Trophoblast cell (in vitro differentiated cells and primary cell): ENCODE results near the gene E4F1.

Experiments used
- DNase-seq, 2 donors: peaks; one replicate each; pipeline ENCODE4 v3.0.0-alpha.2; 2016
- H2AFZ ChIP-seq: 2 replicates; pipeline ENCODE4 v1.6.1; 2013; ENCODE audit warnings: low read length, moderate library complexity, mild to moderate bottlenecking; ENCODE audit not compliant: insufficient read depth, poor library complexity
- H2AK5ac ChIP-seq: 2 replicates; pipeline ENCODE4 v1.6.1; 2013; ENCODE audit warnings: mild to moderate bottlenecking, low read length
- H2BK120ac ChIP-seq: 2 replicates; pipeline ENCODE4 v1.6.1; 2013; ENCODE audit warnings: low read length, mild to moderate bottlenecking, moderate library complexity; ENCODE audit not compliant: insufficient read depth, poor library complexity
- H2BK12ac ChIP-seq: 2 replicates; pipeline ENCODE4 v1.6.1; 2013; ENCODE audit warnings: mild to moderate bottlenecking, low read length, moderate library complexity
- H2BK5ac ChIP-seq: 2 replicates; pipeline ENCODE4 v1.6.1; 2013; ENCODE audit warnings: low read length, low read depth, moderate library complexity, mild to moderate bottlenecking; ENCODE audit not compliant: poor library complexity
- H3K14ac ChIP-seq: 2 replicates; pipeline ENCODE4 v1.6.1; 2013; ENCODE audit warnings: mild to moderate bottlenecking, low read length
- H3K18ac ChIP-seq: 2 replicates; pipeline ENCODE4 v1.6.1; 2013; ENCODE audit warnings: mild to moderate bottlenecking, low read length
- H3K23ac ChIP-seq: 2 replicates; pipeline ENCODE4 v1.6.1; 2013; ENCODE audit warnings: low read length
- H3K27ac ChIP-seq: 2 replicates; pipeline ENCODE4 v1.5.1; 2013; ENCODE audit warnings: low read depth, mild to moderate bottlenecking, inconsistent platforms, low read length, moderate library complexity
- H3K27me3 ChIP-seq: 2 replicates; pipeline ENCODE4 v1.6.1; 2013; ENCODE audit warnings: inconsistent platforms, mild to moderate bottlenecking, low read length, moderate library complexity; ENCODE audit not compliant: insufficient read depth
- H3K36me3 ChIP-seq, 2 experiments: 1 replicate in 1 of 2; 2 replicates in 1 of 2; pipeline ENCODE4 v1.6.1; 2013; ENCODE audit warnings: low read length in 2 of 2, mild to moderate bottlenecking in 2 of 2, moderate library complexity in 1 of 2; ENCODE audit not compliant: insufficient read depth in 2 of 2, control insufficient read depth in 1 of 2
- H3K4ac ChIP-seq: 2 replicates; pipeline ENCODE4 v1.6.1; 2013; ENCODE audit warnings: low read depth, mild to moderate bottlenecking, low read length, moderate library complexity
- H3K4me1 ChIP-seq, 2 experiments: 1 replicate in 1 of 2; 2 replicates in 1 of 2; pipeline ENCODE4 v1.6.1; 2013; ENCODE audit warnings: low read length in 2 of 2, mild to moderate bottlenecking in 2 of 2, moderate library complexity in 1 of 2; ENCODE audit not compliant: insufficient read depth in 2 of 2, control insufficient read depth in 1 of 2
- H3K4me2 ChIP-seq: 2 replicates; pipeline ENCODE4 v1.6.1; 2013; ENCODE audit warnings: inconsistent platforms, mild to moderate bottlenecking, low read length, moderate library complexity
- H3K4me3 ChIP-seq: 2 replicates; pipeline ENCODE4 v1.5.1; 2013; ENCODE audit warnings: mild to moderate bottlenecking, low read depth, low read length, inconsistent platforms
- H3K79me1 ChIP-seq: one replicate; pipeline ENCODE4 v1.6.1; 2013; ENCODE audit warnings: low read length
- H3K79me2 ChIP-seq: 2 replicates; pipeline ENCODE4 v1.6.1; 2013; ENCODE audit warnings: low read length, mild to moderate bottlenecking; ENCODE audit not compliant: control insufficient read depth, insufficient read depth, poor library complexity
- H3K9ac ChIP-seq: 2 replicates; pipeline ENCODE4 v1.6.1; 2013; ENCODE audit warnings: mild to moderate bottlenecking, low read length
- H3K9me3 ChIP-seq: 2 replicates; pipeline ENCODE4 v1.6.1; 2013; ENCODE audit warnings: low read depth, mild to moderate bottlenecking, control low read depth, inconsistent platforms, low read length; ENCODE audit not compliant: insufficient read depth
- H4K12ac ChIP-seq: 2 replicates; pipeline ENCODE4 v1.6.1; 2013; ENCODE audit warnings: low read depth, mild to moderate bottlenecking, low read length, moderate library complexity
- H4K8ac ChIP-seq: 2 replicates; pipeline ENCODE4 v1.6.1; 2013; ENCODE audit warnings: low read depth, mild to moderate bottlenecking, low read length, moderate library complexity
- H4K91ac ChIP-seq: one replicate; pipeline ENCODE4 v1.6.1; 2013; ENCODE audit warnings: low read depth, mild to moderate bottlenecking, low read length, moderate library complexity
- WGBS: extraction: QIAGEN DNeasy Blood & Tissue Kit; methylation state at CpG from one replicate; pipeline ENCODE4 v1.1.7; 2013; ENCODE audit warnings: missing lambda C conversion rate; ENCODE audit not compliant: insufficient read length, insufficient coverage; ENCODE audit errors: extremely low coverage; 5-methylcytosine and 5-hydroxymethylcytosine counted together

The E4F1 gene

DNA sequence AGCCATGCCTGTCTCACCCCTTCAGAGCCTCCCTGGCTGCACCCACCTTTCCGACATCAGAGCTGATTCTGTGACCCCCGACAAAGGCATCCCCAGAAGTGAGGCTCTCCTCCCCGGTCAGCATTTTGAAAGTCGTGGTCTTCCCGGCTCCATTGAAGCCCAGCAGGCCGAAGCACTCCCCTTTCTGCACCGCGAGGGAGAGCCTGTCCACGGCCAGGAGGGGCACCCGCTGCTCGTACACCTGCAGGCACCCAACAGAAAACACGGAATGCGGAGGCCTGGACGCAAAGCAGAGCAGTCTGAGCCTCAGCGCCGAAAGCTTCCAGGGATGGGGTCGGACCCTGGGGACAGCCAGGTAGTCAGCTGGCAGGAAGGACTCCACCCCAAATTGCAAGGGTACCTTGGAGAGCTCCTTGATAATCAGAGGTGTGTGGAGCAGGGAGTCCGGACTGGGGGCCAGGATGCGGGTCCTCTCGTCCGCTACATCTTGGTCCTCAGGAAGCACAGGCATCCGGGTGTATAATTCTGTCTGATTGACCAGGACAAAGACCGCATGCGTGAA lies 57.7 kb downstream of the E4F1 start:
- H3K4me2 ChIP-seq, result no peak overlapping the region
- no peak overlapping the region for H3K9ac ChIP-seq
- H2AFZ ChIP-seq, result no peak overlapping the region
- H3K9me3 ChIP-seq, result peaks cover 2% of the 10 kb centered on the region
- H3K14ac ChIP-seq, result no peak overlapping the region
- no peaks in the 10 kb centered on the region for H3K4me1 ChIP-seq
- no peak overlapping the region for H3K23ac ChIP-seq
- DNase-seq, result no peak
- no peak overlapping the region for H2BK5ac ChIP-seq
- H3K4me3 ChIP-seq, result no peak overlapping the region
- H4K8ac ChIP-seq, result no peak overlapping the region
- no peak overlapping the region for H3K27ac ChIP-seq
- H2AK5ac ChIP-seq, result no peak overlapping the region
- H3K79me1 ChIP-seq, result no peaks in the 10 kb centered on the region
- H4K12ac ChIP-seq, result no peak overlapping the region
- H3K18ac ChIP-seq, result no peak overlapping the region
- no peak overlapping the region for H4K91ac ChIP-seq
- H3K27me3 ChIP-seq, result no peaks in the 10 kb centered on the region
- H3K36me3 ChIP-seq, result no peaks in the 10 kb centered on the region
- no CpG with 5 or more reads among the region's 24 CpGs for WGBS
- no peaks in the 10 kb centered on the region for H3K79me2 ChIP-seq
- H2BK120ac ChIP-seq, result no peak overlapping the region
- no peak overlapping the region for H2BK12ac ChIP-seq
- H3K4ac ChIP-seq, result no peak overlapping the region

DNA sequence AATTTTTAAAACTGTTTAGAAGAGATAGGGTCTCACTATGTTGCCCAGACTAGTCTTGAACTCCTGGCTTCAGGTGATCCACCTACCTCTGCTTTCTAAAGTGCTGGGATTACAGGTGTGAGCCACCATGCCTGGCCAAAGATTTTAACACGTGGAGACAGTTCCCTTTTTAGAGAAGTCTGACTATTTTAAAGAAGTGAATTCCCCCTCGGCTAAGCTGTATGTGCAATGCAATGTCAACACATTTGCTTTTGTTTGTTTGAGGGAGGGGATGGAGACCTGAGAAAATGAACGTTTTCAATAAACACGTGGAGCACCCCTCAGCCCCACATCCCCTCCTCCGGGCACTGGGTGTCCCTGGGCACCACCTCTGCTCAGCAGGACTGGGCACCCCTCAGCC lies 58.9 kb downstream of the E4F1 start:
- no peak overlapping the region for H4K91ac ChIP-seq

DNA sequence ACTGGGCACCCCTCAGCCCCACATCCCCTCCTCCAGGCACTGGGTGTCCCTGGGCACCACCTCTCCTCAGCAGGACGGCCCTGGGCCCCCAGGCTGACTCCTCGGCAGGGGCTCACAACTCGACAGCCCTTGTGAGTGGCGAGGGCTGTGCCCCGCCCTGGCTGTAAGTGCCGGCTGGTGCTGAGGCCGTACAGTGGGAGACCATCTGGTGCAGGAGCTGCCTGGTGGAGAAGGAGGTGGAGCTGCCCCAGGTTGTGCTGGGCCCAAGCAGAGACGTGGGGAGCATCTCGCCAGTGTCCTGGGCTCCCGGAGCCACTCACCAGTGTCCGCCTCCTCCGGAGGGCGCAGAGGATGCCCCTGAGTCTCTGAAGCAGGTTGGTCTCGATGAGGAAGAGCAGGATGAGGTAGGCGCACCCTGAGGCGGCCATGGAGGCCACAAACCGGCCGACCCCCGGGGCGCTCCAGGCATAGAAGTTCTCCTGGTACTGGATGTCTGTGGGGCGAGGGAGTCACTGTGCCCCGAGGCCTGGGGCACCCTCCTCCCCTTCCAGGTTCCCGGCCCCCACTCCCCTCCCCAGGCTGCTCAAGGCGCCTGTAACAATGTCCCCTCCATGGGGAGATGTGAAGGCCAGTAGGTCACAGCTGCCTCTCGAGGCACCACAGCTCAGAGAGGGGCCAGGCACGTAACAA lies 59.6 kb downstream of the E4F1 start:
- WGBS, result no CpG with 5 or more reads among the region's 26 CpGs

More for the DNA sequence above, 58.9 kb downstream of the E4F1 start:
- no peak overlapping the region for H3K18ac ChIP-seq
- H3K4me2 ChIP-seq, result no peak overlapping the region
- no peak overlapping the region for H4K8ac ChIP-seq
- no peak overlapping the region for H3K9ac ChIP-seq
- H3K27me3 ChIP-seq, result no peaks in the 10 kb centered on the region
- H2AK5ac ChIP-seq, result no peak overlapping the region
- no peak overlapping the region for H3K27ac ChIP-seq
- H3K79me1 ChIP-seq, result no peaks in the 10 kb centered on the region
- no peak overlapping the region for H2AFZ ChIP-seq
- H2BK120ac ChIP-seq, result no peak overlapping the region
- peaks cover 2% of the 10 kb centered on the region for H3K9me3 ChIP-seq
- no peaks in the 10 kb centered on the region for H3K4me1 ChIP-seq
- no peak overlapping the region for H3K4ac ChIP-seq
- no peak overlapping the region for H2BK12ac ChIP-seq
- no peak overlapping the region for H2BK5ac ChIP-seq
- H3K14ac ChIP-seq, result no peak overlapping the region
- no peak overlapping the region for H3K4me3 ChIP-seq
- no peaks in the 10 kb centered on the region for H3K36me3 ChIP-seq
- no peak overlapping the region for H4K12ac ChIP-seq
- H3K23ac ChIP-seq, result no peak overlapping the region
- no peaks in the 10 kb centered on the region for H3K79me2 ChIP-seq
- no CpG with 5 or more reads among the region's 5 CpGs for WGBS
- no peak for DNase-seq

DNA sequence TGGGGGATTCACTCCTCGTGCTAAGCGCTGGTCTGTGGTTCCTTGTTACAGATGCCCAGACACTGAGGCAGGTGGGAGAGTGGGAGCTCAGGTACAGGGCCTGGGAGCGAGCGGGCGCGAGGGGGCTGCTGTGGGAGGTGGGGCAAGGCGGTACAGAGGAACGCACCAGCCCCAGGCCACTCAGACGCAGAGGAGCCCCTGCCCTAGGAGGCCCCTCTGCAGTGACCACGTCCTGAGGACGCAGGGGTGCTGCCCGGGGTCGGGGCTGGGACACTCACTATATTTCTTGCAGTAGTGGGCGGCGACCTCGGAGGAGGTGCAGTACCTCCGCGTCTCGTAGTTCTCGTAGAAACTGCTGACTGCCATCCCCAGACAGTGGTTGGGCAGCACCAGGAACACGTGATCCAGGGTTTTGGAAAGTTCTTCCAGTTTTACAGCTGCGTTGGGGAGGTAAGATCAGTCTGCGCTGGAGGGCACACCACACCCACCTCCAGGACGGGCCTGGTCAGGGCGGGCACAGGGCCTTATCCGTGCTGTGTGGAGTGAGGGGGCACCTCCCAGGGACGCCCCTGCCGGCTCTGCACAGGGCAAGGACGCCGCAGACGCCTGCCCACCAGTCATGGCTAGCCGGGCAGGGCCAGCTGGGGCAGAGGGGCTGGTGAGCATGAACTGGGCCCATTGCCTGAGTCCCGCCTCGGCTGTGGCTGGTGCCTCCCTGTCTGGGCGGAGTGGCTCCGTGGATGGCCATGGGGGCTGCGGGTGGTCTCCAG lies 60.8 kb downstream of the E4F1 start:
- no peak overlapping the region for H3K14ac ChIP-seq
- no peak overlapping the region for H4K8ac ChIP-seq
- no peak for DNase-seq
- H3K79me2 ChIP-seq, result no peaks in the 10 kb centered on the region
- H3K18ac ChIP-seq, result no peak overlapping the region
- no peak overlapping the region for H3K9ac ChIP-seq
- H2BK120ac ChIP-seq, result no peak overlapping the region
- H4K91ac ChIP-seq, result no peak overlapping the region
- no peak overlapping the region for H3K4ac ChIP-seq
- no peak overlapping the region for H4K12ac ChIP-seq
- H2AFZ ChIP-seq, result no peak overlapping the region
- H3K79me1 ChIP-seq, result no peaks in the 10 kb centered on the region
- H3K27ac ChIP-seq, result no peak overlapping the region
- H3K9me3 ChIP-seq, result peaks cover 2% of the 10 kb centered on the region
- no peaks in the 10 kb centered on the region for H3K4me1 ChIP-seq
- no peak overlapping the region for H3K4me3 ChIP-seq
- H3K4me2 ChIP-seq, result no peak overlapping the region
- WGBS, result no CpG with 5 or more reads among the region's 37 CpGs
- no peak overlapping the region for H2AK5ac ChIP-seq
- no peak overlapping the region for H3K23ac ChIP-seq
- no peak overlapping the region for H2BK5ac ChIP-seq
- H2BK12ac ChIP-seq, result no peak overlapping the region
- H3K27me3 ChIP-seq, result no peaks in the 10 kb centered on the region
- H3K36me3 ChIP-seq, result no peaks in the 10 kb centered on the region

More for the DNA sequence above, 59.6 kb downstream of the E4F1 start:
- Histone ChIP-seq H2BK120ac (no peak overlapping the region), H3K36me3 (no peaks in the 10 kb centered on the region), H3K4ac (no peak overlapping the region), H3K27me3 (no peaks in the 10 kb centered on the region), H3K4me1 (no peaks in the 10 kb centered on the region), H3K79me2 (no peaks in the 10 kb centered on the region), H4K8ac (no peak overlapping the region), H3K9me3 (peaks cover 2% of the 10 kb centered on the region), H3K4me2 (no peak overlapping the region), H2AFZ (no peak overlapping the region), H4K91ac (no peak overlapping the region), H3K9ac (no peak overlapping the region), H3K4me3 (no peak overlapping the region), H2AK5ac (no peak overlapping the region), H3K27ac (no peak overlapping the region), H3K18ac (no peak overlapping the region), H2BK12ac (no peak overlapping the region), H3K79me1 (no peaks in the 10 kb centered on the region), H3K23ac (no peak overlapping the region), H2BK5ac (no peak overlapping the region), H3K14ac (no peak overlapping the region), H4K12ac (no peak overlapping the region)
- no peak for DNase-seq
